DMS 273 (cell line): ENCODE data around the gene KLHL11.

ENCODE experiments used
- DNase-seq: peaks from one replicate; lab custom pipeline; 2025; ENCODE audit not compliant: unreplicated experiment; lab: John Stamatoyannopoulos, UW

The KLHL11 gene, protein sequence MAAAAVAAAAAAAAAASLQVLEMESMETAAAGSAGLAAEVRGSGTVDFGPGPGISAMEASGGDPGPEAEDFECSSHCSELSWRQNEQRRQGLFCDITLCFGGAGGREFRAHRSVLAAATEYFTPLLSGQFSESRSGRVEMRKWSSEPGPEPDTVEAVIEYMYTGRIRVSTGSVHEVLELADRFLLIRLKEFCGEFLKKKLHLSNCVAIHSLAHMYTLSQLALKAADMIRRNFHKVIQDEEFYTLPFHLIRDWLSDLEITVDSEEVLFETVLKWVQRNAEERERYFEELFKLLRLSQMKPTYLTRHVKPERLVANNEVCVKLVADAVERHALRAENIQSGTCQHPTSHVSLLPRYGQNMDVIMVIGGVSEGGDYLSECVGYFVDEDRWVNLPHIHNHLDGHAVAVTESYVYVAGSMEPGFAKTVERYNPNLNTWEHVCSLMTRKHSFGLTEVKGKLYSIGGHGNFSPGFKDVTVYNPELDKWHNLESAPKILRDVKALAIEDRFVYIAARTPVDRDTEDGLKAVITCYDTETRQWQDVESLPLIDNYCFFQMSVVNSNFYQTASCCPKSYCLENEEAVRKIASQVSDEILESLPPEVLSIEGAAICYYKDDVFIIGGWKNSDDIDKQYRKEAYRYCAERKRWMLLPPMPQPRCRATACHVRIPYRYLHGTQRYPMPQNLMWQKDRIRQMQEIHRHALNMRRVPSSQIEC

GRCh38 chr17:41864836-41865595, at the start of gene KLHL11:
Gene KLHL11 (minus strand): TSS chr17:41865423. CDS start chr17:41865370, 53 bp downstream.
- DNase-seq, result peak; percentile 97

DNA sequence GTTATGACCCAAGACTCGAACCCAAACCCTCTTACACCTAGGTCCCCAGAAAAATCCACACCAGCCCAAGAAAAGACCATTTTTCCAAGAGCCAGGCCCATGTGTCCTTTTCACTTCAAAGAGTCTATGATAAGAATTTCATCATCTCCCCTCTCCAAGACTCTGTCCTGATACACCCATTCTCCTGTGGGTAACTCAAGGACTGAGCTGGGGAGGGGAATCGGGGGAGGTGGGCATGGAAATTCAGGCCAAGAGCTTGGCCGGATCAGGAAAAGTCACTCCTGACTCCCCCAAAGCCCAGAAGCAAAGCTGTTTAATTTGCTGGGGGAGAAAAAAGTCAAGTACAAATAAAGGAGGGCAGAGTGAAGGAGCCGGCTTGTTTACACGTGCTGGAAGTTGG, 49.8 kb upstream of the KLHL11 start:
- no peak for DNase-seq

GRCh38 chr17:41914358-41914766, 49.1 kb upstream of the KLHL11 start:
- no peak for DNase-seq

- DNase-seq, result no peak
These were observed 48.6 kb upstream of the KLHL11 start for GRCh38 chr17:41913798-41914197.

- DNase-seq, result no peak
These were observed 47.7 kb upstream of the KLHL11 start for GRCh38 chr17:41912925-41913324.

GRCh38 chr17:41910701-41911391, 45.6 kb upstream of the KLHL11 start:
- no peak for DNase-seq

- no peak for DNase-seq
These were observed 43.9 kb upstream of the KLHL11 start for GRCh38 chr17:41909088-41909487.

DNA sequence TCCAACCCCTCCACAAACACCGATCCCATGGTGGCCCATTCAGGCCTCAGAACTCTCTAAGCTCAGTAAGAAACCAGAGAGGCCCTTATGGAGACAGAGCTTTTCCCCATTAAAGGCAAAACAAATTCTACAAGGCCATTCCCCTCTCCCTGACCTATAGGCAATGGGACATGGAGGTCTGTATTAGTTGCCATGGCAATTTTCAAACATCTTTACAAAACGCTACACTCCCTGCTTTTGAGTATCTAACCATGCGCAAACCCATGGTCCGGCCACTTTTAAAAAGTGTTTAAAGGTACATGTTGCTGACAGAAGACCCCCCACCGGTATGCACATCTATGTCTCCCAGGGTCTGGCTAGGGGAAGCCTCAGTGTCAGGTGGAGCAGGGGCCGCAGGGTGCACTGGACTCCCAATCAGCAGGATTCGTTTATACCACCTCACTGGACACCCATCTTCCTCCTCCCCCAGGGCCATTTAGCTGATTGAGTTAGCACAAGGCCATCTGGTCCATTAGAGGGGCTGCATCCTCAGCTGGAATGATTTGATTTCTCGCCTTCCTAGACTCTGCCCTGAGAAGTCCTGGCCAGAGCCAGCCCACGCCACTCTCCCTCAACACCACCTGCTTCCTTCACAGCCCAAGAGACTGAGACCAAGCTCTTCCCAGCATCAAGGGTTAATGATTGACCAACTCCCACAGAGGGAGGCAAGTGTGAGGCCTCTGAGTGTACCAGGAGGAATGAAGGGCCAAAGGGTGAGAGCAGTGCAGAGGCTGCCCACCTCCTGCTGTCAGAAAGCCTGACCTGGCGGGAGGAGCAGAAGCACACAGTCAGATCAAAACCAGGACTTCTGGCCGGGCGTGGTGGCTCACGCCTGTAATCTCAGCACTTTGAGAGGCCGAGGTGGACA, 42.7 kb upstream of the KLHL11 start:
- no peak for DNase-seq

- DNase-seq, result no peak
These were observed 41.9 kb upstream of the KLHL11 start for GRCh38 chr17:41907185-41907556.

DNA sequence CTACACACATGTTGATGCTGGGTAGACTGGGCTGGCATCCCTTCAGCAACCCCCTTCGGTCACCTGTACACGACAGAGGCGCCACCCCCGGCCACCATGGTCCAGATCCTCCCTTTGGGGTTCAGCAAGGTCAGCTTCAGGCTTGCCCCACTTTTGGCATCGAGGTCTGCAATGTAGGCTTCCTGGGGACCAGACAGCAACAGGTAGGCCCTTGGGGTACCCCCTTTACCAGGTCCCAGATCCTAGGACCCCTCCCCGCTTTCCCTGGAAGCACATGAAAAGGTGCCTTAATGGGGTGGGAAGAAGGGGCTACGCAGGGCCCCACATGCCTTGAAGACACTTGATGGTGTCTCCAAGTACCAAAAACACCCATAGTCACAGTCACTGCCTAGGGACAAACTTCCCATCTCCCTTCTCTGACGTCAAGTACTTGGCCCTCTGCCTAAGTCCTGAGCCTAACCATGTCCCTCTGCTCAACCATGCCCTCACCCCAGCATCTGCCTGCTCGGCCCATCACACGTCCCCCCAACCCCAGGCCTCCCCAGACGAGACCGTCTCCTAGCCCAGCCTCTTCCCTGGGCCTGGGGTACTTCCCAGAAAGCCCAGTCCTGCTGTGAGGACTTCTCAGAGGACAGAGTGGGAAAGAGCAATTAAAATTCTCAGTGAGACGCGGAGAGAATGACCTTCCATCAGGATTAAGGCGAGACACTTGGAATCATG, 41.4 kb upstream of the KLHL11 start:
- DNase-seq, result no peak

DNA sequence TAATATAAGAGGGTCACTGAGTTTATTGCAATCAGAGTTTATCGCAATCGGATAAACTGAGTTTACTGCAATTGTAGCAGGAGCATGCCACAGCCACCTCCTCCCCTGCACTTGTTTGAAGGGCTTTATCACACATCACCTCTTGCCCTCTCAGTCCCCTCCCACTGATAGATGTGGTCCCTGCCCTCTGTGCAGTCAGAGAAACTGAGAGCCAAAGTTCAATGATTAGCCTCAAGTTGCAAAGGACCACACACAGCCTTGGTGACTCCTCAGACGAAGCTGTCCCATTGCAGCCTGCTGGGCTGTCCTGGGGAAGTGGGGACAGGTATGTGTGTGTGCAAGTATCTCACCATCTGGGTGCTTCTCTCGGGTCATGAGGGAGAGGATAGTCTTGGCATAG, 39.9 kb upstream of the KLHL11 start:
- no peak for DNase-seq

GRCh38 chr17:41904242-41904841, 39.1 kb upstream of the KLHL11 start:
- DNase-seq, result no peak

DNA sequence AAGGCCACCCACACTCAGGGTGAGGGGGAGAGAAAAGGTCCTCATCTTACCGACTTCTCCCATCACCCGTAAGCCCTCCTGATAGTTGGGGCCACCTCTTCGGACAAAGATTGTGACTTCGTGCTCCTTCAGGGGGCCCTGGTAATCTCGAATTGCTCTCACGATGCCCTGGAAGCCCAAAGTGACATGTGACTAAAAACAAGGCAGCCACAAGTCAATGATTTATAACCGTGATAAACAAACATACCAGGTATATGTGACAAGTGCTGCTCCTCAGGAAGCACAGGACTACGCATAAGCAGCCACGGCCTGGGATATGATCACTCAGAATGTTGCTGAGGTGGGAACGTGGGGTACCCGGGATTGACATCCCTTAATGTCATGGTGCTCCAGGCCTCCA, 36.4 kb upstream of the KLHL11 start:
- DNase-seq, result no peak

DNA sequence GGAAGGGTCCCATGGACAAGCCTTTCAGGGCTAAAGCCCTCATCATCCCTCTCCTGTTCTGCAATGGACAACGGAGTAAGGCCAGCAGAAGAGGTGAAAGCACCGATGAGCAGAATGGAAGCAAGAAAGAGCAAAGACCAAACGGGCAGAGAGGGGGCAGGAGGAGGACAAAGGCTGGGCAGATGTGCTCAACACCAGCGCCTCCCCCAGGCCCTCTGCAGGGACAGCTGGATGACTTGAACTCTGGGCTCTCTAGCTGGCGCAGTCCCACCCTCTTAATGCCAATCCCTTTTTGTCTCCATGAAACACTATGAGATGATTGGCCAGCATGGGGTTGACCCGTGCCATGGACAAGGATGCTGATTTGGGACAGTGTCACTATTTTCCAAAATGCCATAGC, 31.5 kb upstream of the KLHL11 start:
- DNase-seq, result no peak

DNA sequence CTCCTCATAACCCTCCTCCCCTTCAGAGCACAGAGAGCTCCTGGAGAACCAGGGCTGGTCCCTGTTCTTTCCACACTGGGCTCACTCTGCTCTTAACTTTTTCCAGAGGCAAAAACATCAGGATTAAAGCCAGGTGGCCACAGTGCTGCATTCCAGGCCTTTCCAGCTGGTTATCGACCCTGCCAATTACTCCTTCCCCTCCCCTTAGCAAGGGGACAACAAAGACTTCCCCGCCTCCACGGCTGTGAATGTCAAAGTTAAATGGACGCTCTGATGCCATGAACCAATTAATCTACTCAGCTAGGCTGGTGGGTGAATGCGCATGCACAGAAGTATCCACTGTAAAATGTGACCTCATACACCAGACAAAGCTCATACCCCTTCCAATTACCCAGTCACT, 30.4 kb upstream of the KLHL11 start:
- DNase-seq, result no peak

- DNase-seq, result no peak
These were observed 29.6 kb upstream of the KLHL11 start for GRCh38 chr17:41894791-41895331.

DNA sequence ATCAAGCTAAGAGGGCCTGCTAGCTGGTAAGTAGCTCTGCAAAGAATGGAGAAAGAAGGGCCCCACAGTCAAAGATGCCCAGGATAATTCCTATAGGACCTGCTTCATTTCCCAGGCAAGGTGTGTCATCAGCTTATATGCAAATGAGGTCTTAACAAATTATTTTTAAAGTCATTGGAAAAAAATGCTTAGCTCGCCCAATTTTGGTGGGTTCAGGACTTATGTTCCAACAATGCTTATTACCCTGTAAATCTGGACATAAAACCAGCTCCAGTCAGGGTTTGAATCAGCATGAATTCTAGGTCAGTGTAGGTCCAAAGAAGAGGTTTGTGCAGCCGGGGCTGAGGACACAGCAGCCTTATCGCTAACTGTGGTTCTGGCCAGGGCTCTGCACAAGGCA, 28.2 kb upstream of the KLHL11 start:
- no peak for DNase-seq

GRCh38 chr17:41892021-41892376, 26.8 kb upstream of the KLHL11 start:
- no peak for DNase-seq
